ENCODE measurements around the gene IRS1. TPM values are rescaled to one million over a fixed set of nuclear protein-coding genes. Genes with fewer than 3 reads are reported as not detected.
"Not testable (repeated sequence)": the region's sequence is repeated elsewhere in the genome, so short reads cannot be mapped to it uniquely, and the experiment has no call there.

The IRS1 gene, protein sequence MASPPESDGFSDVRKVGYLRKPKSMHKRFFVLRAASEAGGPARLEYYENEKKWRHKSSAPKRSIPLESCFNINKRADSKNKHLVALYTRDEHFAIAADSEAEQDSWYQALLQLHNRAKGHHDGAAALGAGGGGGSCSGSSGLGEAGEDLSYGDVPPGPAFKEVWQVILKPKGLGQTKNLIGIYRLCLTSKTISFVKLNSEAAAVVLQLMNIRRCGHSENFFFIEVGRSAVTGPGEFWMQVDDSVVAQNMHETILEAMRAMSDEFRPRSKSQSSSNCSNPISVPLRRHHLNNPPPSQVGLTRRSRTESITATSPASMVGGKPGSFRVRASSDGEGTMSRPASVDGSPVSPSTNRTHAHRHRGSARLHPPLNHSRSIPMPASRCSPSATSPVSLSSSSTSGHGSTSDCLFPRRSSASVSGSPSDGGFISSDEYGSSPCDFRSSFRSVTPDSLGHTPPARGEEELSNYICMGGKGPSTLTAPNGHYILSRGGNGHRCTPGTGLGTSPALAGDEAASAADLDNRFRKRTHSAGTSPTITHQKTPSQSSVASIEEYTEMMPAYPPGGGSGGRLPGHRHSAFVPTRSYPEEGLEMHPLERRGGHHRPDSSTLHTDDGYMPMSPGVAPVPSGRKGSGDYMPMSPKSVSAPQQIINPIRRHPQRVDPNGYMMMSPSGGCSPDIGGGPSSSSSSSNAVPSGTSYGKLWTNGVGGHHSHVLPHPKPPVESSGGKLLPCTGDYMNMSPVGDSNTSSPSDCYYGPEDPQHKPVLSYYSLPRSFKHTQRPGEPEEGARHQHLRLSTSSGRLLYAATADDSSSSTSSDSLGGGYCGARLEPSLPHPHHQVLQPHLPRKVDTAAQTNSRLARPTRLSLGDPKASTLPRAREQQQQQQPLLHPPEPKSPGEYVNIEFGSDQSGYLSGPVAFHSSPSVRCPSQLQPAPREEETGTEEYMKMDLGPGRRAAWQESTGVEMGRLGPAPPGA (N-terminal part only)
- 33.8 TPM for total RNA-seq

DNA sequence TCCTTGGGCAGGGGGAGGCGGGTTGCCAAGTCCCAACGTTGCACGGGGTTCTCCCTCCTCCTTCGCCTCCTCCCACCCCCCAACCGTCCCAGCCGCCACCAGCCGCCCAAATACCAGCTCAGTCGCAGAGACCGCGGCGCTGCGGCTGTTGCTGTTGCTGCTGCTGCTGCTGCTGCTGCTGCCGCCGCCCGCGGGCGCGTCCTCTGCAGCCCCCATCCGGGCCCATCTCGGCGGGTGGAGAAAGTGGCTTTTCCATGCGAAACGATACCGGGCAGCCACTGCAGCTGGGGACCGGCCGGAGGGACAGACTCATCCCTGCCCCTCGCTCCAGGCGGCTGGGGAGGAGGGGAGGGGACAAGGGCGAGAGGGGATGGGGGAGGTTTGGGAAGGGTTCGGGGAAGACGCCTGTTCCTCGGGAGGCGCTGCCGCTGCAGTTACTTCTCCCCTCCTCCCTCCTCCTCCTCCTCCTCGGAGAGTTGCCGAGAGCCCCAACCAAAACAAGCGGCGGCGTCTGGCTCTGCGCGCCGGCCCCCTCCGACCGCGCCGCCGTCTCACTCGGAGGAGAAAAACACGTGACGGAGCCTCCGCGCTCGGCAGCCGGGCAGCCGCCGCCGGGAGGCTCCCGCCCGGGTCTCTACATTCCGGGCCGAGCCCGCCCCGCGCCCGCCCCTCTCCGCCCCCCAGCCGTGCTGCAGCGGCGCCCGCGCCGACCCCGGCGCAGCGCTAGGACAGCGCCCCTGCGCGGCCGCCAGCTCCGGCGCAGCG is at the start of gene IRS1:
Gene IRS1, minus strand, starts transcription at position 610 of the 765 bp plus-strand sequence. CDS start 1,082 bp downstream, outside the sequence.
- intact Hi-C loops (cut with DNase I) = loop anchor here (10.0 kb wide), 1 partner anchor 575 kb away; no protein-coding TSS in a partner anchor
- ATAC-seq (peak; percentile 65), DNase-seq (ENCODE audit: low spot score) (peak; percentile 85)

DNA sequence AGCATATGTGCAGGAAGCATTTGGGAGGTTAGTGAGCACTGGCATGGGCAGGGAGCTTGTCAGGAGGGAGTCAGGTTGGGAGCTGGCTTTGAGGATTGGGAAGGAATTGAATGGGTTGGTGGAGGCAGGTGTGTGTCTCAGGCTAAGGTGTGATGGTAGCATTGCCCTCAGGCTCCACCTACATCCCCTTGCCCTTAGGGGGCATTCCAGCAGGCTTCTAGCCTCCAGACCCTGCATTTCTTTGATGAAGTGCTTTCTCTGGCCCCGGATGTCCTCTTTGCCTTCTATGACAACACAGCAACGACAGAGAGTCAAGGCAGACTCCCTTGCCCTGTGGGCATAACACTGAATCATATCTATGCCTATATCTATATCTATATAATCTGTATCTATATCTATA is 49.7 kb upstream of the IRS1 start:
- intact Hi-C loops (cut with DNase I) = no loop called here
- ATAC-seq = no peak

DNA sequence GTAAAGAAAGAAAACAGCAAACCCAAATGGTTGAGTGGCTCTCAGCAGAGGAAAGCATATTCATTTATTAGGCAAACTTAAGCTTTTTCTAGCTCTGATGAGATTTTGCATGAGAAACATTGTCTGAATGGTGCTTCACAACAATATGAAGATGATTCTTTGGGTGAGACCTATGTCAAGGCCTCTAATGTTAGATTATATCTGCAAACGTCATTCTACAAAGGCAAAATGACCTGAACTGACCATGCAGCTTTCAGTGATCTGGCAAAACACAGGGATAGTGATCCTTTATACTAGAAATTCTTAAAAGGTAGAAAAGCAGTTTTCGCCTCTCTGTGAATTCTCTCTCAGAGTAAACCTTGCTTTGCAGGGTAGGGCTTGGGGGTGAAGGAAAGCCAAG is 47.9 kb upstream of the IRS1 start:
- ATAC-seq (no peak), DNase-seq (ENCODE audit: low spot score) (no peak)
- intact Hi-C loops (cut with DNase I) = no loop called here

More for the DNA sequence above, 49.7 kb upstream of the IRS1 start:
- no peak for DNase-seq (ENCODE audit: low spot score)

- intact Hi-C loops (cut with DNase I) = no loop called here
Observed at GRCh38 chr2:226847090-226847489, 47.5 kb upstream of the IRS1 start.

DNA sequence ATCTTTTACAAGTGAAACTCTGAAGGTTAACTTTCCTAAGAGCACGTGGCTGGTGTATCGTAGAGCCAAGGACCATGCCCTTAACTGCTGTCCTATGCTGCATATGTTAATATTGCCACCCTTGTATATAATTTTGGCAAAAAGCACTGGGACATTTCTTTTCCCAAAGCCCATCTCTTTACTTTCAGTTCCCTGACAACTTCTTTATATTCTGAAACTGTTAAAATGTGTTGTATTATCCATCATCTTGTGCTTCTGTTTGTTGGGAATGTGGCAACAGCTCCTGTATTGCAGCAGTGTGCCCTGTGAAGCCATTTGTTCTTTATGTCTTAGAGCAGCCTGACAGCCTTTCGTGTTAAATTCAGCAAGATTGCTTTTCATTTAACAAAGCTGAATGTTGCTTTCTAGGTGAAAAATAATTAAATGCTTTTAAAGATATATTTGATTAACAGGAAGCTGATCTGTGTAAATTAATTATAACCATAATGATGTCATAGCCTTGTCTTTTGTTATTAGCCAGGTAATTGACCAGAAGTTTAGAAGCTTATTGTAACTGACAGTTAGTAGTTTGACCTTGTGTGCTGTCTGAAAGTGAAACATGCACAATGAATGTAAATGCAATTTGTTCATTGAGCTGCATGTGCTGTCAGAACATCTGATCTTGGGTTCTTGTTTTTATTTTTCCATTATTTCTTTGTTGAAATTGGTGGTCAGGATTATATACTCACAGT is 45.9 kb upstream of the IRS1 start:
- intact Hi-C loops (cut with DNase I) = no loop called here
- ATAC-seq (no peak), DNase-seq (ENCODE audit: low spot score) (no peak)

More at GRCh38 chr2:226847090-226847489, 47.5 kb upstream of the IRS1 start:
- ATAC-seq (no peak), DNase-seq (ENCODE audit: low spot score) (no peak)

- DNase-seq (ENCODE audit: low spot score); intact Hi-C loops (cut with DNase I); ATAC-seq: not testable (repeated sequence)
Observed at GRCh38 chr2:226843001-226843400, 43.4 kb upstream of the IRS1 start.

DNA sequence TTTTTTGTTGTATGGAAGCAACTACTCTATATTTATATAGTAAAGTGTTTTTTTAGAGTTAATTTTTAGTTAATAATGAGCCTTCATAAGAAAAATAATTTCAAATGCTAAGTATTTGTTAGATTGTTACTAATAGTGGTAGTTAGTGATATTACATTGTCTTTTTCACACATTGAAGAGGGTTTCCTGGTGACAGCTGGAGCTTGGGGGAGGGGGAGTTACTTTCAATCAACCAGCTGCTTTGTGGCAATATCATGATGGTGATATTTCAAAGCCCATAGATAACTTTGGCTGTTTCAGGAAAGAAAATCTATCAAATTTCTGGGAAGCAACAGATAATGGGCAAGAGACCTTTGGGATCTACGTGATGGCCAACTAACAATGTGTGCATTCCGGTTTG is 40.3 kb upstream of the IRS1 start:
- ATAC-seq (no peak), DNase-seq (ENCODE audit: low spot score) (no peak)
- intact Hi-C loops (cut with DNase I) = no loop called here

GRCh38 chr2:226839161-226839560 is 39.5 kb upstream of the IRS1 start:
- DNase-seq (ENCODE audit: low spot score) (no peak), ATAC-seq (no peak)
- intact Hi-C loops (cut with DNase I) = no loop called here

DNA sequence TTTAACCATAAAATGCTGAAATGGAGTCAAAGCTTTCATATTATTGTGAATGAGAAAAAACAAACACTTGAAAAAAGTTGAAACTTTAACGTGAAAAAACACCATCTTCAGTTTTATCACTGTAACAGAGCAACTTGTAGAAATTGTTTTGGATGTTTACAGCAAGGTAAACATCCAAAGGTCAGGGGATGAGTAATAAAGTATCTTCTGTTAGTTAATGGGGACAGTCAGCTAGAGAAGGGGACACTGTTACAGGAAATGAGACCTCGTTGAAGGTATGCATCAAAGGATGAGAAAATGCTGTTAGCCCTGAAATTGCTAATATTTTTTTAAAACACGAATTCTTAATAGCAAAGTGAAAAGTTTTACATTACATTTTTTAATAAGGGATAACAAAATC is 39.1 kb upstream of the IRS1 start:
- DNase-seq (ENCODE audit: low spot score) (no peak), ATAC-seq (no peak)
- intact Hi-C loops (cut with DNase I) = no loop called here

DNA sequence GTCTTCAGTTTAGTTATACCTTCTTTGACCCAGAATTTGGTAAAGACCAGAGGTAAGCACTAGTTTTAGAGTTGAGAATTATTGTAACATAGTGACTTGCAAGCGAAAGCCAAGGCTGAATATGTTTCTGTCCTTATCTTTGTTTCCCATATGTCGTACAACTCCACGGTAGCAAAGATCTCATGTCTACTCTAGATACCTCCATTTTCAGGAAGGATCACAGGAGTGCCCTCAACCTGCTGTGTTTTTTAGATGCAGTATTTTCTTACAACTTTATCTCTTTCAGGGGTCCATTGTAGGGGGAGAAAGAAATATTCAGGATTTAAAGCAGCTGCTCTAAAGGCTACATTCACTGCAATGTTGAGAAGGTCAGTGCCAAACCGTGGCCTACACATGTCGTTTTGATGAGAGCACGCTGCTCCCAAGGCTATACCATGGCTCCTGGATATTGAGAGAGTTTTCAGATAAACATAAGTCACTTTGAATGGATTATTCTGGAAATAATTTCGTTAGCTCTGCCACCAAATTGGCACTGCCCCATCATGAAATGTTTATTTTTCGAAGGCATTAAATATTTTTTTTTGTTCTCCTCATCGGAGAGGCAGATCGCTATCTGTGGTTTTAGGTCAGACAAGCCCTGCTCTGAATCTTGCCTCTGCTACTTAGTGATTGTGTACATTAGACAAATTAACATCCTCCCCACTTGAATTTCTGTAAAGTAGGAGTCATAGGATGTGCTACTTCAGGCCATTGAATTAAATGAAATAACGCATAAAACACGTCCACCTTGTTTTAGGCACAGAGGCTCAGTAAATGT is 38.4 kb upstream of the IRS1 start:
- intact Hi-C loops (cut with DNase I) = no loop called here
- ATAC-seq = no peak
- DNase-seq (ENCODE audit: low spot score) = no peak

DNA sequence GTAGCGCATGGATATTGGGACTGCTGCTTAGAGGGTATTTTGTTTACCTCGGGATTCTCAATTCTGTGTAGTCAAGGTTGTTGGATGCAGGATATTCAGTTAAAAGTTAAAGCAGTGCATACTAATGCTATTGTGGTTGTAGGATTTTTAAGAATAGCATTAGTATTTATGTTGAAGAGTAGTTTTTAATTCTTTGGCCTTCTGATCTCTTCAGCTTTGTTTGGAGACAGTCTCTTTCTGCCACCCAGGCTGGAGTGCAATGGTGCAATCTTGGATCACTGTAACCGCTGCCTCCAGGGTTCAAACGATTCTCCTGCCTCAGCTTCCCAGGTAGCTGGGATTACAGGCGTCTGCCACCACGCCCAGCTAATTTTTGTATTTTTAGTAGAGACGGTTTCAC is 37.7 kb upstream of the IRS1 start:
- no peak for ATAC-seq
- no peak for DNase-seq (ENCODE audit: low spot score)
- intact Hi-C loops (cut with DNase I) = no loop called here

DNA sequence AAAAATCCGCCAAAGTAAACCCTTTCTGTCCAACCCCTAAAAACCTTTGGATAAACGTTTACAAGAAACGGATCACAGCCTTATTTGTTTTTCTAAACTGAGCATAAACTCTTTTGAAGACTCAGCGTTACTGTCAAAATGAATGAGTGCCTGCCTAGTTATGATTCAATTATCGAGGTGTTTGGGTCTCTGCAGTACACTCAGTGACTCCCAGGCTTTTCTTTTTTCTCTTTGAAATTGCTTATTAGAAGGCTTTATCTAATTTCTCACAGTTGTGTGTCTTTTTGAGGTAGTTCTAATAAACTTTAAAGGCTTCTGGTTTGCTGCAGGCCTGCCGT is 36.9 kb upstream of the IRS1 start:
- DNase-seq (ENCODE audit: low spot score) (no peak), ATAC-seq (no peak)
- intact Hi-C loops (cut with DNase I) = no loop called here

DNA sequence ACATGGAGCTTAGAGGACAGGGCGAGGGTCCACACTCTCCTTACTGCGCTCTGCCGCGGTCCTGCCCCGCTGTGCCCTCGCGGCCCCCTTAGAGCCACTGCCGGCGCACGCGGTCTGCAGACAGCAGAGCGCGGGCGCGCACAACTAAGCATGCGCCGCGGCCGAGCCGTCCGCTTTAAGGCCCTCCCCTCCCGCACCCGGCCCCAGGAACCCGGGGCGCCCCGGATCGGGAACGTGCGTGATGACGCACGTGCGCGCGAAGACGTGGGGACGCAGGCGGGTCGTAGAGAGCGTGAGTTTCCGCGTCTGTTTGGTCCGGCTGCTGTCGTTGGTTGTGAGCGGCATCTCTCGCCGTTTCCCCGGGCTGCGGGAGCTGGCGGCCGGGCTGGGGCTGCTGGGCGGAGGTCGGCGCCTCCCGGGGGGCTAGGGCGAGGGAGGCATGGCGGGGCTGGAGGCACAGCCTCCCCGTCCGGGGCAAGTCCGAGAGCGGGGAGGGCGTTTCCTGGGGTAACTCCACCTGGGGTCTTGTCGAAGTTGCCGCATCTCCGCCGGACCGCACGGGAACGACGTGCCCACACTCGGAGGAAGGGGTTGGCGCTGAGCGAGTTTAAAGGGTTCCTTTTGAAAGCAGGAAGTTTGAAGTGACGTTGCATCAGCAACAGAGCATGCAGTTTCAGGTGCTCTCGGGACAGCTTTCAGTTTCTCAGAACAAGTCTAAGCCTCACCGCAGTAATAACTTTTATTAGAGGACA is 36.4 kb upstream of the IRS1 start, which contains the start of gene RHBDD1:
Gene RHBDD1, plus strand, starts transcription at position 259 of the 752 bp plus-strand sequence. CDS start 28,640 bp downstream, outside the sequence.
- DNase-seq (ENCODE audit: low spot score) (peak; percentile 95), ATAC-seq (peak; percentile 100)
- intact Hi-C loops (cut with DNase I) = no loop called here

DNA sequence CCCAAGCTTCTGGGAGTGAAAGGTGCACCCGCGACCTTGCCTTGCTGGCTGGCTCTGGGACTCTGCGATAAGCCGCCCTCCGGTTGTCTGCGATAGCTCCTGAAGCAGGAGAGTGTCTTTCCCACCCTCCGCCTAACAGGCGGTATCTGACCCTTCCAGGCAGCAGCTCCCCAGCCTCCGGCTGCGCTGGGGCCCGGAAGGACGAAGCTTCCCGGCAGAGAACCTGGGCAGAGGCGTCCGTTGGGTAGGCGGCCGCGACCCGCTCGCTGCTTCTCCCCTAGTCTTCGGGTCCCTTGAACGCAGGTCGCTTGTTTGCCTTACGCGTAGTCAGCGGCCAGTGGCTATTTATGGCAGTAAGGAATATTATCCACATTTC is 35.8 kb upstream of the IRS1 start:
- intact Hi-C loops (cut with DNase I) = no loop called here
- DNase-seq (ENCODE audit: low spot score) = peak; percentile 64

GRCh38 chr2:226834880-226835279 is 35.3 kb upstream of the IRS1 start:
- intact Hi-C loops (cut with DNase I); ATAC-seq; DNase-seq (ENCODE audit: low spot score): not testable (repeated sequence)

More for the DNA sequence above, 35.8 kb upstream of the IRS1 start:
- peak; percentile 49 for ATAC-seq

DNA sequence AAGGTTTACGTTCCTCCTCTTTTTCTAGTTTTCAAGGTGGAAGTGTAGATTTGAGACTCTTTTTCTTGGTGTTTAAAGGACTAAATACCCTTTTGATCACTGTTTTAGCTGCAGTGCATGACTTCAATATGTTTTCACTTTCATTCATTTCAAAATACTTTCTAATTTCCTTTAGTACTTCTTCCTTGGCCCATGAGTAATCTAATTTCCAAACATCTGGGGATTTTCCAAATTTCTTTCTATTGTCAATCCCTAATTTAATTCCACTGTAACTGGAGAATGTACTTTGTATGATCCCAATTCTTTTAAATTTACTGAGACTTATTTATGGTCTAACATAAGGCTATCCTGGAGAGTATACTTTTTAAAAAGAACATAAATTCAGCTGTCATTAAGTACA is 32.4 kb upstream of the IRS1 start:
- DNase-seq (ENCODE audit: low spot score) (no peak), ATAC-seq (no peak)
- intact Hi-C loops (cut with DNase I) = no loop called here

DNA sequence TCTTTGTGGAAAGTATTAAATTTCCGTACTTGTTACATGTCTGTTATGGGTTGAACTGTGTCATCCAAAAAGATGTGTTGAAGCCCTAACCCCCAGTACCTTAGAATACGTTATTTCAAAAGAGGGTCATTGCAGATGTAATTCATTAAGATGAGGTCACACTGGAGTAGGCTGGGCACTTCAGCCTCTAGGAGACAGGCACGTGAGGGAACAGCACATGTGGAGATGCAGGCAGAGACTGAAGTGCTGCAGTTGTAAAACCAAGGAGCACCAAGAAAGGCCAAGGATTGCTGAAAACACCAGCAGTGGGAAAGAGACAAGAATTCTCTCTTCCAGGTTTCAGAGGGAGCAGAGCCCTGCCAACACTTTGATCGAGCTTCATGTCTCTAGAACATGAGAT is 31.6 kb upstream of the IRS1 start:
- DNase-seq (ENCODE audit: low spot score) (no peak), ATAC-seq (no peak)
- intact Hi-C loops (cut with DNase I) = no loop called here

All from sciatic nerve (tissue), 2 donors.